Upper lobe of left lung (tissue), 6 donors: ENCODE data around the gene RTP3. TPM values are rescaled to one million over a fixed set of nuclear protein-coding genes. Genes with fewer than 3 reads are reported as not detected.
"Not testable (repeated sequence)": the region's sequence is repeated elsewhere in the genome, so short reads cannot be mapped to it uniquely, and the experiment has no call there.

ENCODE experiments used
- ATAC-seq, 2 donors: fragments of 200-7000 bp; cut with Tn5 transposase; one replicate each; pipeline ENCODE4 v1.9.1; 2022; ENCODE audit warnings: mild to moderate bottlenecking in 2 of 2, moderate library complexity in 2 of 2; ENCODE audit not compliant: low FRiP score in 2 of 2
- DNase-seq, 2 donors: peaks; one replicate each; pipeline ENCODE4 v3.0.0-alpha.2; 2019 to 2020
- H3K27ac ChIP-seq, 4 donors: fragments of 200-600 bp; sonication (generic); one replicate each; pipeline ENCODE4 v1.5.1; 2016 to 2019
- H3K27me3 ChIP-seq, 4 donors: fragments of 200-600 bp; sonication (generic); one replicate each; pipeline ENCODE4 v1.5.1; 2017 to 2019
- H3K36me3 ChIP-seq, 4 donors: fragments of 200-600 bp; sonication (generic); one replicate each; pipeline ENCODE4 v1.5.1; 2016 to 2019
- H3K4me1 ChIP-seq, 4 donors: fragments of 200-600 bp; sonication (generic); one replicate each; pipeline ENCODE4 v1.5.1; 2018 to 2019
- H3K4me3 ChIP-seq, 4 donors: fragments of 200-600 bp; sonication (generic); one replicate each; pipeline ENCODE4 v1.5.1; 2017 to 2019; ENCODE audit warnings: mild to moderate bottlenecking in 2 of 4, moderate library complexity in 1 of 4
- H3K9me3 ChIP-seq, 4 donors: fragments of 200-600 bp; sonication (generic); one replicate each; pipeline ENCODE4 v1.5.1; 2018 to 2019
- EP300 ChIP-seq, 4 donors: sonication (generic); formaldehyde crosslinking; IDR thresholded peaks; one replicate each; pipeline ENCODE4 v1.5.1; 2017; ENCODE audit warnings: antibody characterized with exemption in 4 of 4, control low read depth in 2 of 4
- POLR2A ChIP-seq, 4 donors: fragments of 450-650 bp; IDR thresholded peaks; one replicate each; pipeline ENCODE4 v1.5.1; 2016 to 2017; ENCODE audit warnings: antibody characterized with exemption in 4 of 4, mild to moderate bottlenecking in 2 of 4
- POLR2AphosphoS5 ChIP-seq, 2 donors: sonication (generic); formaldehyde crosslinking; IDR thresholded peaks; one replicate each; pipeline ENCODE4 v1.5.1; 2017; ENCODE audit warnings: antibody characterized with exemption in 2 of 2
- WGBS, 2 donors: methylation state at CpG; one replicate each; pipeline ENCODE4 v1.1.5; 2017 to 2018; 5-methylcytosine and 5-hydroxymethylcytosine counted together
- total RNA-seq, 6 donors: library from RNA; depleted of rRNA in 4 of 6; stranded (reverse); fragments of >200 nt in 4 of 6; gene quantifications; one replicate each; pipeline versions ENCODE4 v1.1.0 to v1.2.1, GENCODE V29; 2016 to 2021
- TF ChIP-seq, protein P1 (sequence below), 6 experiments: fragments of 450-650 bp in 4 of 6; fragments of 200-600 bp in 2 of 6; sonication (generic) in 2 of 6; IDR thresholded peaks; one replicate each; pipeline ENCODE4 v1.5.1; 2016 to 2019; ENCODE audit warnings: antibody characterized with exemption in 6 of 6
- donor health status: DM: no; HTN: no; CAD: no; lungs with moderate emphysema.
- donor health status: DM: no; HTN: yes; CAD: no; lungs with severe emphysema.

The RTP3 gene
- total RNA-seq, 6 donors from 2014 or later: not detected

- Histone ChIP-seq H3K27me3 (no peaks in the 10 kb centered on the region), H3K36me3 (no peaks in the 10 kb centered on the region), H3K4me1 (peaks cover 0 to 3% (median 0%) of the 10 kb centered on the region in 4 donors), H3K27ac (no peak overlapping the region), H3K4me3 (no peak overlapping the region), H3K9me3 (no peaks in the 10 kb centered on the region)
- WGBS, 2 donors: 91 to 94% methylated on average over 17 of the region's 17 CpGs
- TF ChIP-seq, protein P1, sequence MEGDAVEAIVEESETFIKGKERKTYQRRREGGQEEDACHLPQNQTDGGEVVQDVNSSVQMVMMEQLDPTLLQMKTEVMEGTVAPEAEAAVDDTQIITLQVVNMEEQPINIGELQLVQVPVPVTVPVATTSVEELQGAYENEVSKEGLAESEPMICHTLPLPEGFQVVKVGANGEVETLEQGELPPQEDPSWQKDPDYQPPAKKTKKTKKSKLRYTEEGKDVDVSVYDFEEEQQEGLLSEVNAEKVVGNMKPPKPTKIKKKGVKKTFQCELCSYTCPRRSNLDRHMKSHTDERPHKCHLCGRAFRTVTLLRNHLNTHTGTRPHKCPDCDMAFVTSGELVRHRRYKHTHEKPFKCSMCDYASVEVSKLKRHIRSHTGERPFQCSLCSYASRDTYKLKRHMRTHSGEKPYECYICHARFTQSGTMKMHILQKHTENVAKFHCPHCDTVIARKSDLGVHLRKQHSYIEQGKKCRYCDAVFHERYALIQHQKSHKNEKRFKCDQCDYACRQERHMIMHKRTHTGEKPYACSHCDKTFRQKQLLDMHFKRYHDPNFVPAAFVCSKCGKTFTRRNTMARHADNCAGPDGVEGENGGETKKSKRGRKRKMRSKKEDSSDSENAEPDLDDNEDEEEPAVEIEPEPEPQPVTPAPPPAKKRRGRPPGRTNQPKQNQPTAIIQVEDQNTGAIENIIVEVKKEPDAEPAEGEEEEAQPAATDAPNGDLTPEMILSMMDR (IDR thresholded peaks at IDR 0.05): no peak
- TF ChIP-seq POLR2AphosphoS5 (IDR thresholded peaks at IDR 0.05) (no peak), EP300 (IDR thresholded peaks at IDR 0.05) (no peak), POLR2A (IDR thresholded peaks at IDR 0.05) (no peak)
- DNase-seq (no peak), ATAC-seq (no peak)
These were observed 47.2 kb downstream of the RTP3 start for GRCh38 chr3:46544771-46545503.

DNA sequence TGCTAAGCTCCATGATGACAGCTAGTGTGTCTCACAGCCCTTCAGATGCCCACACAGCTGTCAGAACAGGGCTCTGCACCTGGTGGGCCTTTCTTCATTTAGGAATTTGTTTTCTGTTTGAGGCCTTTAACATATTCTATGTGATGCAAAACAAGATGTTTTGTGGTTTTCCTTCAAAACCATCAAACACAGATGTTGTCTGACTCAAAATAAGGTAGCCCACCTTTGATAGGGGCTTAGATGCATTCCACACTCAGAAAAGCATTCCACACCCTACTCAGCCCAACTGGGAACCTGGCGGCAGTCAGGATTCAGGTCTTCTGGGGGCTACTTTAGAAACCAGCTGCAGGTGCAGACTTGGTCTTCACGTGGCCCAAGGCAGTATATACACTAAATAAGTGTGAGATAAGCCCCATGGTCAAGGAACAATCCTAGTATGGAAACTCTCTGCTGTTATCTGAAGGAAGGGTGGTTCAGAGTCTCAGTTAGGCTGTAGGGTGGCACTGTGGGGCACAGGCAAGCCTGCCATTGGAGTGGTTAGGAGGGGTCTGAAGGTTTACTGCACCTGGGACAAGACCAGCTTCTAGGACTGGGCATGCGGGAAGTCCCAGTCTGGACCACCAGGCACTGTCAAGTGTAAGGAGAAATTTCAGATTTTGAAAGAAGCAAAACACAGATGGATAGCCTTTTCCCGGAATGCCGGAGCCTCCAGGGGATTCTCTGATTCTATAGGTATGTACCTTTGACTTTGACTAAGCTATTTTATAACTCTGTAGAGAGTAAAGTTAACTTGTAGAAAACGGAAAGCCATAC, 48.2 kb downstream of the RTP3 start:
- Histone ChIP-seq H3K36me3 (no peaks in the 10 kb centered on the region), H3K9me3 (no peaks in the 10 kb centered on the region), H3K4me3 (no peak overlapping the region), H3K27me3 (no peaks in the 10 kb centered on the region), H3K27ac (no peak overlapping the region), H3K4me1 (peaks cover 0 to 3% (median 0%) of the 10 kb centered on the region in 4 donors)
- WGBS, 2 donors: 72 to 81% methylated on average over 6 of the region's 6 CpGs
- DNase-seq: no peak
- ATAC-seq: no peak
- TF ChIP-seq, protein P1 (IDR thresholded peaks at IDR 0.05): no peak
- TF ChIP-seq POLR2AphosphoS5 (IDR thresholded peaks at IDR 0.05): no peak
- TF ChIP-seq POLR2A (IDR thresholded peaks at IDR 0.05): no peak
- TF ChIP-seq EP300 (IDR thresholded peaks at IDR 0.05): no peak

GRCh38 chr3:46546896-46547440, 49.2 kb downstream of the RTP3 start:
- WGBS, 2 donors: 100% methylated on average over 1 of the region's 1 CpG
- ATAC-seq (no peak), DNase-seq (no peak)
- Histone ChIP-seq H3K9me3 (no peaks in the 10 kb centered on the region), H3K27ac (no peak overlapping the region), H3K4me3 (no peak overlapping the region), H3K36me3 (no peaks in the 10 kb centered on the region), H3K4me1 (peaks cover 0 to 3% (median 0%) of the 10 kb centered on the region in 4 donors), H3K27me3 (no peaks in the 10 kb centered on the region)
- TF ChIP-seq, protein P1 (IDR thresholded peaks at IDR 0.05): no peak
- TF ChIP-seq POLR2AphosphoS5 (IDR thresholded peaks at IDR 0.05): no peak
- TF ChIP-seq POLR2A (IDR thresholded peaks at IDR 0.05): no peak
- no peak for TF ChIP-seq EP300 (IDR thresholded peaks at IDR 0.05)

GRCh38 chr3:46548611-46549010, 50.8 kb downstream of the RTP3 start:
- H3K4me1 ChIP-seq, H3K9me3 ChIP-seq, DNase-seq, ATAC-seq, H3K36me3 ChIP-seq, H3K27me3 ChIP-seq, H3K27ac ChIP-seq, H3K4me3 ChIP-seq: not testable (repeated sequence)
- 92 to 97% methylated on average over 3 of the region's 3 CpGs for WGBS, 2 donors

DNA sequence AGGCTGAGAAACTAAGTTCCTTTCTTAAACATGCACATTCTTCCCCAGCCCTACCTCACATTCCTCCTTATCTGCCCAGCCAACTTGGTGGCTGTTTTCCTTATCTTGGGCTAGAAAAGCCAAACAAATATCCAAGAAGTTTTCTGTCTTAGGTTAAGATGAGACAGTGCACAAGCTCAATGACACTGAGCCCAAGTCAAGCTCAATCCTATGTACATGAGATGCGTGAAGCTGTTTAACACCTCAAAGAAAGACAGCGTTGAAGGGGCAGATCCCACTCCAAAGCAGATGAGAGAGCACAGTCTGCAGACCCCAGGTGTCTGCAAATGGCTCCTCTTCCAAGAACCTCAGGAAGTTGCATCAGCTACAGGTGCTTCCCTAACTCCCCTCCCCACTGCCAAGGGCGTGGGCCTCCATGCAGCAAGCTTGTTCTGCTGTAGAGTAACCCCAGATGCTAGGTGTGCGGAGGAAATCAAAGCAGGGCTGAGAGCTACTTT, 51.7 kb downstream of the RTP3 start:
- DNase-seq (no peak), ATAC-seq (no peak)
- Histone ChIP-seq H3K27ac (no peak overlapping the region), H3K9me3 (no peaks in the 10 kb centered on the region), H3K27me3 (no peaks in the 10 kb centered on the region), H3K4me3 (no peak overlapping the region), H3K4me1 (no peaks in the 10 kb centered on the region), H3K36me3 (no peaks in the 10 kb centered on the region)
- 49 to 66% methylated on average over 4 of the region's 4 CpGs for WGBS, 2 donors
- TF ChIP-seq POLR2AphosphoS5 (IDR thresholded peaks at IDR 0.05) (no peak), EP300 (IDR thresholded peaks at IDR 0.05) (no peak), POLR2A (IDR thresholded peaks at IDR 0.05) (no peak)
- TF ChIP-seq, protein P1 (IDR thresholded peaks at IDR 0.05): no peak
